GM18505 (cell line): Measurements from ENCODE around the gene FBXL19.
A peak's percentile ranks its signal among the peaks of the same experiment; 100 is the strongest.

Source experiments
- ATAC-seq: cut with Tn5 transposase; IDR thresholded peaks from one replicate; pipeline ENCODE4 v1.9.1; 2021; ENCODE audit not compliant: unreplicated experiment
- POLR2A ChIP-seq: IDR thresholded peaks from 4 replicates; pipeline ENCODE4 v1.6.1; 2011; ENCODE audit warnings: borderline replicate concordance; ENCODE audit not compliant: insufficient read depth, insufficient read length; ENCODE audit errors: extremely low read depth

FBXL19 gene

DNA sequence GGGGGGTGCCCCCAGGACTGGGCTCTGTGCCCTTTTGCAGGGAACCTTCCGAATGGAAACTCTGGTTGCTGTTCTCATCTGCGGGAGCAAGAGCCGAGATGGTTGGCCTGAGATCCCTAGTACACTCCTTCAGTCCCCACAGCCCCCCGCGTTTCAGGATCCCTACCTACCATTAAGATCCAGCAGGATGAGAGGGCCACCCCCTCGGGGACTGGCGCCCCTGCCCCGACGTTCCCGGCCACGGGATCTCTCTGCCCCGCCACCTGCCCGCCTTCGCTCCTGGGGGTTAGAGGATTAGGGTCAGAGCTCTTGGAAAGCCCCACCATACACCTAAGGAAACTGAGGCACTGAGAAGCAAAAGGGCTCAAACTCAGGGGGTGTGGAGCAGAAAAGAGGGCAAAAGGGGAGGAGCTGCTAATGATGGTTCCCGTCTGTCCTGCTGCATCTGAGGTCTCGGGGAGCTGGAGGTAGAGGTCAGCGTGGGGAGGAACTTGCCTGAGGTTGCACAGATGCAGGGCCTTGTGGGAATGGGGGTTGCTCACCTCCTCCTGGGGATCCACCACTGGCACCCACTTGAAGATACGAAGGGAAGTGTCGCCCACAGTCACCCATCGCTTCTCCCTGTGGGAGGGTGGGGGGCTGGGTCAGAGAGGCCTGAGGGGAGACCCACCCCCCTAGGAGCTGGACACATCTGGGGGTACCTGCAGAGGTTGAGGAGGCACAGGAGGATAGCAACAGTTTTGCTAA is 30.5 kb upstream of the FBXL19 start:
- TF ChIP-seq POLR2A: no peak
- no peak for ATAC-seq

GRCh38 chr16:30893417-30893743 is 30.0 kb upstream of the FBXL19 start:
- ATAC-seq: peak; percentile 3
- no peak for TF ChIP-seq POLR2A

GRCh38 chr16:30893744-30894539 is 29.4 kb upstream of the FBXL19 start, which contains the start of gene BCL7C:
TSS of gene BCL7C (minus strand) at chr16:30894077. CDS start at chr16:30893944, 133 bp downstream.
- peak; percentile 70 for ATAC-seq
- TF ChIP-seq POLR2A: peak; percentile 72

DNA sequence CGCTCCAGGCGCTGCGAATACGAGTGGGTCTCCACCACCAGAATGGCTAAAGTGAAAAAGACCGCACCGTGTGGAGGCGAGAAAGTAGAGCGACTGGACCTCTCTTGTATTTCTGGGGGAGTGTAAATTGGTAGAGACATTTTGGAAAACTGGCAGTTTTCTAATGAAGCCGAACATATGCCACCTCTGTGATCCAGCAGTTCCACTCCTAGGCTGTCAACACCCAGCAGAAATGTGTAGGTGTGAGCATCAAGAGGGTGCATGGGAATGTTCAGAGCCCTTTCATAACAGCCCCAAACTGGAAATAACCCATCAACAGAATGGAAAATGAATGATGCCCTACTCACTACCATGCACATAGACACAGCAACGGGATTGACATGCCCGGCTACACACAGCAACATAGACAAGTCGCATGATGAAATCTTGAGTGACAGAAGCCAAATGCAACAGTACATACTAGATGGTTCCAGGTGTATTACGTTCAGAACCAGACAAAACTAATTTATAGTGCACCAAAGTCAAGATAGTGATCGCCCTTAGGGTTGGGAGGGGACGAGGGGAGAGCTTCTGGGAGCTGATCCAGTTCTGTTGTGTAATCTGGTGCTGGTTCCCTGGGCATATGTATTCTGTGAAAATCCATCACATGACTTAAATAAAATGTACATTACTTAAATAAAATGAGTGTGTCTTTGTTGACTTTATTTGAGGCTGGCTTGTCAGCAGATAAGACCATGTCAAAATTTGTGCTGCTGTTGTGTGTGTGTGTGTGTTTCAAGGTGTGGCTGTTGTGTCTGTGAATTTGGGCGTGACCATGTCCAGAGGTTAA is 28.6 kb upstream of the FBXL19 start:
- TF ChIP-seq POLR2A: no peak
- ATAC-seq: no peak

DNA sequence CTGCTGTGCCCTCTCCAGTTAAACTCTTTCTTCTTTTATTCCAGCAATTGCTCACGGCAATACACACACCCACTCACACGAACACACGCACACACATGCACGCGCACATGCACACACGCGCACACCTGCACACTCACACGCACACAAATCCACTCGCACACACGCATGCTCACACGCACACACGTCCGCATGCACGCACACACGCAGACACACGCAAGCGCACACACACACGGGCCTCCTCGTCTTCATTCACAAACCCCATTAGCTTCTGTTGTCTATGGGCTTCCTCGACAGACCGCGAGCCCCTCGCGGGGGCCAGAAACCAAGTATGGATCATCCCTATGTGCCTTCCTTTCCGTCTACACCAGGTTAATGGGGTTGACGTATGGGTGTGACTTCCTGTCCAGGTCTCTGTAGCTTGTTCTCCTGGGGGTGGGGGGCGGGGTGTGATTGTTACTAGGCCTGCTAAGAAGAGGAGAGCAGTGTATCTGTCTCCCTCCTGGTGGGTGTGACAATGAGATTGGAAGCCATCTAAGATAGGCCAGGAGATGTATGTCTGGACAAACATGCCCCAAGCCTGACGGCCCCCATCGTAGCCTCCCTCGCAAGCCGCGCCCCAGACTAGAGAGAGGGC is 27.6 kb upstream of the FBXL19 start:
- no peak for ATAC-seq
- no peak for TF ChIP-seq POLR2A

DNA sequence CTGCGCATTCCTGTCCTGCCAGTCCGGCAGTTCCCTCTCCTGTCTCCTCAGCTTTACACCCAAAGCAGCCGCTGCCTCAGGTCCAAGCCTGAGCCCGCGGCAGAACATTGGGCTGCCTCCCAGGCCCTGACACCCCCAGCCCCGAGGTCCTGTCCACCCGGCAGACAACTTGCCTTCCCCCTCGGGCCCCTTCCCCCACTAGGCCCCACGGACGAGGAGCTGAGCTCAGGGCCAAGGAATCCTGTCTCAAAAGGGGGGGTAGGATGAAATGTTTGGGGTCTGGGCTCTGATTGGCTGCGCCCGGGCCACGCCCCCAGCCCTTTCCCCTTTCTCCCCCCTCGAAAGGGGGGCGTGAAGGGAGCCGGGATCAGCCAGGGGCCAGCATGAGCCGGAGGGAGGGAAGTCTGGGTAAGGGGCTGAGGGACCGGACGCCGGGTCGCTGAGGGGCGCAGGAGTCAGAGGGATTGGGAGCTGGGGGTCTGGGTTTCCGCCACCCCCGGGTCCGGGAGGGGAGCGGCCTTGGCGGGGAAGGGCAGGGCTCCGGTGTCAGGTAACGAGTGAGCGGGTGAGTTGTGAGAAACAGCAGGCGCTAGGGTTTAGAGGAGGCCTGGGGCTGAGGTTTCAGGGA is 27.0 kb upstream of the FBXL19 start, which contains the start of gene CTF1:
TSS of gene CTF1 (plus strand) at position 354 of the 628 bp plus-strand sequence. CDS start at position 384, 30 bp downstream.
- ATAC-seq: no peak
- no peak for TF ChIP-seq POLR2A

DNA sequence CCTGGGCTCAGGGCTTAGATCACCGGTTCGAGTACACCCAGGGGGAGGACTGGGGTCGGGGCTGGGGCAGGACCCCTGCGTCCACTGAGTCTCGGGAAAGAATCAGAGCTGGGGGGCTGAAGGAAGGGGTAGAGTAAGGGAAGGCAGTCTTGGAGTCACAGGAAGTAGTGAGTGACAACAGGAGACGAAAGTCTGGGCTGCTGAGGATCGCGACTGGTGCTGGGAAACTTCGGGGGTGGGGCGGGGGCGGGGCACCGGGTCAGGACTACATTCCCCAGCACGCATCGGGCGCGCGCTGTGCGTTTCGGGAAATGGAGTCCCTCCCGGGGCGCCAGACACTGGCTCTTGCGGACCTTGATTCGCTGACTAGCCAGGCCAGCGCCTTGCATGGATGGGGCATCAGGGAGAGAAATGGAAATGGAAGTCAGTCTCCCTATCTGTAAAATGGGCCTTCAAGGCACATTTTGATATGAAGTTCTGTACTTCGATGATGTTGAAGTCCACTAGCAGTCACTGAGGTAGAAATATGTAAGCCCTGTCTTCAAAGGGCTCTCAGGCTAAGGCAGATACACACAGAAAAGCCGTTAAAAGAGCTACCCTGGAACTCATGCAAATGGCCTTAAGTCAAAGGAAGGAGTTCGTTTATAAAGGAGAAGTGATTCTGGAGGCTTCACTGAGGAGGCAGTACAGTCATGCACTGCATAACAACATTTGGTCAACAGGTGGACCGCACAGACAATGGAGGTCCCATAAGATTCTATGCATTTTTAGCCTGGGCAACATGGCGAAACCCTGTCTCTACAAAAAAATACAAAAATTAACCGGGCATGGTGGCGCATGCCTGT is 26.3 kb upstream of the FBXL19 start:
- peak; percentile 36 for ATAC-seq
- no peak for TF ChIP-seq POLR2A

- no peak for TF ChIP-seq POLR2A
- no peak for ATAC-seq
Measured at GRCh38 chr16:30899794-30900193, 23.6 kb upstream of the FBXL19 start.

DNA sequence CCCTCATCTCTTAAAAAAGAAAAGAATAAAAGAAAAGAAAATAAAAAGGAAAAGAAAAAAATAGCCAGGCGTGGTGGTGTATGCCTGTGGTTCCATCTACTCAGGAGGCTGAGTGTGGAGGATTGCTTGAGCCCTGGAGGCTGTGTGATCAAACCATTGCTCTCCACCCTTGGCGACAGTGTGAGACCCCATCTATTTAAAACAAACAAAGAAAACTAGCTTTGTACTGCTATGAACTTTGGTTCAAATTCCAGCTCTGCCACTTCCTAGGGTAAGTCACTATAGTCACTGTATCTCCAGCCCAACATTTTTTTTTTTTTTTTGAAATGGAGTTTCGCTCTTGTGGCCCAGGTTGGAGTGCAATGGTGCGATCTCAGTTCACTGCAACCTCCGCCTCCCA is 22.8 kb upstream of the FBXL19 start:
- no peak for ATAC-seq
- TF ChIP-seq POLR2A: no peak

- no peak for ATAC-seq
- TF ChIP-seq POLR2A: no peak
Measured at GRCh38 chr16:30901201-30902028, 22.0 kb upstream of the FBXL19 start.

- peak; percentile 62 for TF ChIP-seq POLR2A
- no peak for ATAC-seq
Measured at GRCh38 chr16:30902029-30902972, 21.1 kb upstream of the FBXL19 start.
